Lung microvascular endothelial cell (primary cell): ENCODE measurements around the gene DNAH2. TPM values are rescaled to one million over a fixed set of nuclear protein-coding genes. Genes with fewer than 3 reads are reported as not detected.

Experiments
- DNase-seq, 2 donors: peaks; one replicate each; pipeline versions ENCODE4 v3.0.0 to v3.0.0-alpha.2; 2010; ENCODE audit warnings: low read depth in 2 of 2
- total RNA-seq: library from RNA; depleted of rRNA; stranded (reverse); fragments of >200 nt; gene quantifications from 2 replicates; pipeline ENCODE4 v1.2.1, GENCODE V29; 2014

DNAH2 gene
- total RNA-seq, 1 donor from 2014 or later: 0.20 TPM

- peak; percentile 39 to 40 for DNase-seq
These were observed 120.8 kb downstream of the DNAH2 start for GRCh38 chr17:7838090-7839075.

- no peak for DNase-seq
These were observed 121.8 kb downstream of the DNAH2 start for GRCh38 chr17:7839190-7839875.

DNA sequence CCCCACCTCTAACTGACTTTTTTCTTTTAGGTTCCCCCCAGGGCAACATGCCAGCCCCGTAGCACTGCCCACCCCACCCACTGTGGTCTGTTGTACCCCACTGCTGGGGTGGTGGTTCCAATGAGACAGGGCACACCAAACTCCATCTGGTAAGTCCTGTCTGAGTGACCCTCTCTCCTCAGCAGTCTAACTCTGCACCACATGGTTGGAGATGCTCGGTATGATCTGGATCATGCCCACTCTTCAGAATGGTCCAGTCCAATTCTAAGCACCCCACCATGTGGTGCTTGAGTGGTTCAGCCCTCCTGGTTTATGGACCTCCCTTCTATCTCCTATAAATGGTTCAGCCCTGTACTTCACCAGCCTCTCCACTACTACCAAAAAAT lies 122.3 kb downstream of the DNAH2 start:
- no peak for DNase-seq

GRCh38 chr17:7840441-7840840 lies 122.9 kb downstream of the DNAH2 start:
- DNase-seq: no peak

- no peak for DNase-seq
These were observed 123.3 kb downstream of the DNAH2 start for GRCh38 chr17:7840875-7841274.

DNA sequence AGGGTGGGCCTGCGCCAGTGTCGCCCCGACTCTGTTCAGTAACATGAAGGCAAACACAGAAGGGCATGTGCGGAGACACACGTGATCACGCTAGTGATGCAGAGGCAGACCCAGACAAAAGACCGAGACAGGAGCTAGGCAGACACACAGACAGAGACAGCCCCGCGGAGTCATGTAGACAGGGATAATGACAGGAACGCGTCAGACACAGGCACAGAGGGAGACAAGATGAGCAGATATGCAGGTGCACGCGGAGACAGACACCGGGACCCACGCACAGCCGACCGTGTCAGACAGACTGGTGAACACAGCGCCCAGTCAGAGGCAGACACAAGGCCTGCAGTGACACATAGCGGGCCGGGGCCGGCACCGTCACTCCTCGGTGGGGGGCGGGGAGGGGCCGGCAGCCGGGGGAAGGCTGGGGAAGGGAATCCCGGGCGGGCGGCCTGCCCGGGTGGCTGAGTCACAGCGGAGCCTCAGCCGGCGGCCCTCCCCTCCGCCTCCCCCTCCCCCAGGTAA lies 123.9 kb downstream of the DNAH2 start:
- peak; percentile 94 to 96 for DNase-seq

GRCh38 chr17:7841915-7842379 lies 124.4 kb downstream of the DNAH2 start:
- DNase-seq: peak; percentile 88 to 93

GRCh38 chr17:7842380-7843256 lies 125.1 kb downstream of the DNAH2 start:
- peak; percentile 98 for DNase-seq

GRCh38 chr17:7843257-7843535 lies 125.7 kb downstream of the DNAH2 start:
- no peak for DNase-seq

DNA sequence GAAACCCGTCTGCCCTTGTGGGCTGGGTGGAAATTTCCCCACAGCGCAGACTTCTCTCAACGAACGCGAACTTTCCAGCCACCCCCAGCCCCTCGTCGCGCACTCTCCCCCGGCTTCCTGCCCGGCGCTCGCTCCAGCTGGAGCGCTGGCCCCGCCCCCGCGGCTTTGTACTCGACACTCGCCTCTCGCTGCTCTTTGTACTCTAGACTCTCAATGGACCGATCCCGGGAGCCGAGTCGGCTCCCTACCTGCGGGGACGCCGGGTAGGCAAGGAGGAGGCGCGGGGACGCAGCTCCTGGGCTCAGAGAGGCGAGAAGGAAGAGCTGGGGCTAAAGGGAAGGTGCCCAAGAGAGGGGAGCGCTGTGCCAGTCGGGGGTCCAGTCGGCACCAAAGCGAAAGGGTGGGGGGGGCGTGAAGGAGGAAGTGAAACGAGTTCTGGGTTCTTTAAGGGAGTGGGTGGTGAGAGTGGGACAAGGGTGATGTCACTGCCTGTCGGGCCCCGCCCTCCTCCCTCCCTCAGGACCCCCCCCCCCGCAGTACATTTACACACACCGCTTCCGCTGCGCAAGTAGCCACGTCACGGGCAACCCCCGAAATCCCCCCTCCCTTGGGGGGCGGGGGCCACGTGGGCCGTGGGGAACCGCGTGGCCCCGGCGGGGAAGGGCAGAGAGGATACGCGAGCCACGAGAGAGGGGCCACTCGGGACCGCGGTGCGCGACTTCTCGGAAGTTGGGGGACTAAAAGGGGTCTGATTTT lies 126.2 kb downstream of the DNAH2 start:
- peak; percentile 95 for DNase-seq

- peak; percentile 96 to 97 for DNase-seq
These were observed 127.0 kb downstream of the DNAH2 start for GRCh38 chr17:7844292-7845154.

GRCh38 chr17:7845359-7846062 lies 128.0 kb downstream of the DNAH2 start:
- DNase-seq: no peak

DNA sequence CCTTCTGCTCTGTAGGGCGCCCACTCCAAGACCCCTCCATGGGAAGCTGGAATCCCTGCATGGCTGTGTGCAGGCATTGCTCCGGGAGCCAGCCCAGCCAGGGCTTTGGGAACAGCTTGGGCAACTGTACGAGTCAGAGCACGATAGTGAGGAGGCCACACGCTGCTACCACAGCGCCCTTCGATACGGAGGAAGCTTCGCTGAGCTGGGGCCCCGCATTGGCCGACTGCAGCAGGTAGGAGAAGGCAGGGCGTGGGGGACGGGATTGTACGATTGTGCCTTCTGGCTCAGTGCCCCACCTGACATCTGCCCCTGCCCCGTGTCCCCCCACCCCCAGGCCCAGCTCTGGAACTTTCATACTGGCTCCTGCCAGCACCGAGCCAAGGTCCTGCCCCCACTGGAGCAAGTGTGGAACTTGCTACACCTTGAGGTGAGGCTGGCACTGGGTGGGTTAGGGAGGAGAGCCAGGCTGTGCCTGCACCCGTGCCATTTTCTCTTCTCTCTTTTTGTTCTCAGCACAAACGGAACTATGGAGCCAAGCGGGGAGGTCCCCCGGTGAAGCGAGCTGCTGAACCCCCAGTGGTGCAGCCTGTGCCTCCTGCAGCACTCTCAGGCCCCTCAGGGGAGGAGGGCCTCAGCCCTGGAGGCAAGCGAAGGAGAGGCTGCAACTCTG lies 128.7 kb downstream of the DNAH2 start:
- DNase-seq: no peak

- DNase-seq: no peak
These were observed 129.5 kb downstream of the DNAH2 start for GRCh38 chr17:7846765-7847661.

DNA sequence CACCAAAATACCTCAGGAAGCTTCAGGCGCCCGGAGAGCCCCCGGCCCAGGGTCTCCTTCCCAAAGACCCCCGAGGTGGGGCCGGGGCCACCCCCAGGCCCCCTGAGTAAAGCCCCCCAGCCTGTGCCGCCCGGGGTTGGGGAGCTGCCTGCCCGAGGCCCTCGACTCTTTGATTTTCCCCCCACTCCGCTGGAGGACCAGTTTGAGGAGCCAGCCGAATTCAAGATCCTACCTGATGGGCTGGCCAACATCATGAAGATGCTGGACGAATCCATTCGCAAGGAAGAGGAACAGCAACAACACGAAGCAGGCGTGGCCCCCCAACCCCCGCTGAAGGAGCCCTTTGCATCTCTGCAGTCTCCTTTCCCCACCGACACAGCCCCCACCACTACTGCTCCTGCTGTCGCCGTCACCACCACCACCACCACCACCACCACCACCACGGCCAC lies 130.6 kb downstream of the DNAH2 start:
- DNase-seq: no peak

DNA sequence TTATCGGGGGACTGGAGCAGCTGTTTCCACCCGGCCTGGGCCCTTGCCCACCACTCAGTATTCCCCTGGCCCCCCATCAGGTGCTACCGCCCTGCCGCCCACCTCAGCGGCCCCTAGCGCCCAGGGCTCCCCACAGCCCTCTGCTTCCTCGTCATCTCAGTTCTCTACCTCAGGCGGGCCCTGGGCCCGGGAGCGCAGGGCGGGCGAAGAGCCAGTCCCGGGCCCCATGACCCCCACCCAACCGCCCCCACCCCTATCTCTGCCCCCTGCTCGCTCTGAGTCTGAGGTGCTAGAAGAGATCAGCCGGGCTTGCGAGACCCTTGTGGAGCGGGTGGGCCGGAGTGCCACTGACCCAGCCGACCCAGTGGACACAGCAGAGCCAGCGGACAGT lies 131.2 kb downstream of the DNAH2 start:
- no peak for DNase-seq

DNA sequence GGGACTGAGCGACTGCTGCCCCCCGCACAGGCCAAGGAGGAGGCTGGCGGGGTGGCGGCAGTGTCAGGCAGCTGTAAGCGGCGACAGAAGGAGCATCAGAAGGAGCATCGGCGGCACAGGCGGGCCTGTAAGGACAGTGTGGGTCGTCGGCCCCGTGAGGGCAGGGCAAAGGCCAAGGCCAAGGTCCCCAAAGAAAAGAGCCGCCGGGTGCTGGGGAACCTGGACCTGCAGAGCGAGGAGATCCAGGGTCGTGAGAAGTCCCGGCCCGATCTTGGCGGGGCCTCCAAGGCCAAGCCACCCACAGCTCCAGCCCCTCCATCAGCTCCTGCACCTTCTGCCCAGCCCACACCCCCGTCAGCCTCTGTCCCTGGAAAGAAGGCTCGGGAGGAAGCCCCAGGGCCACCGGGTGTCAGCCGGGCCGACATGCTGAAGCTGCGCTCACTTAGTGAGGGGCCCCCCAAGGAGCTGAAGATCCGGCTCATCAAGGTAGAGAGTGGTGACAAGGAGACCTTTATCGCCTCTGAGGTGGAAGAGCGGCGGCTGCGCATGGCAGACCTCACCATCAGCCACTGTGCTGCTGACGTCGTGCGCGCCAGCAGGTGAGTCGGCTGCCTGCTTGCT lies 131.7 kb downstream of the DNAH2 start:
- no peak for DNase-seq
